Measurements from ENCODE around the gene LYPLAL1. TPM values are rescaled to one million over a fixed set of nuclear protein-coding genes. Genes with fewer than 3 reads are reported as not detected.

Gene LYPLAL1
- total and polyA plus RNA-seq, 9 of the 15 experiments (the other 6 are each of a cell fraction or from before 2014, with no cell fraction given): 14.9 to 179 (median 46.3) TPM

GRCh38 chr1:219155135-219155534, 18.5 kb upstream of the LYPLAL1 start (continued):
- no peak for TF ChIP-seq MYNN (IDR thresholded peaks at IDR 0.05)
- TF ChIP-seq MYNN (CRISPR knock-in tag; IDR thresholded peaks at IDR 0.05): no peak
- TF ChIP-seq ZNF232 (CRISPR knock-in tag; IDR thresholded peaks at IDR 0.05): no peak
- TF ChIP-seq ASH1L (IDR thresholded peaks at IDR 0.05; ENCODE audit: borderline replicate concordance, low read depth, partially characterized antibody): no peak
- TF ChIP-seq CHAMP1 (IDR thresholded peaks at IDR 0.05): no peak
- no peak for TF ChIP-seq ZNF282 (CRISPR knock-in tag; IDR thresholded peaks at IDR 0.05)
- TF ChIP-seq LCOR (CRISPR knock-in tag; IDR thresholded peaks at IDR 0.05): no peak
- TF ChIP-seq CXXC5 (CRISPR knock-in tag; IDR thresholded peaks at IDR 0.05): 0 out of 2 replicates have a peak, but pooled peaks have one; percentile 26
- TF ChIP-seq ILK (tag; IDR thresholded peaks at IDR 0.05; ENCODE audit: borderline replicate concordance, low read depth): no peak
- TF ChIP-seq COPS2 (conservative IDR thresholded peaks at IDR 0.05): no peak
- TF ChIP-seq KLF10 (CRISPR knock-in tag; IDR thresholded peaks at IDR 0.05): no peak
- TF ChIP-seq, protein P1, sequence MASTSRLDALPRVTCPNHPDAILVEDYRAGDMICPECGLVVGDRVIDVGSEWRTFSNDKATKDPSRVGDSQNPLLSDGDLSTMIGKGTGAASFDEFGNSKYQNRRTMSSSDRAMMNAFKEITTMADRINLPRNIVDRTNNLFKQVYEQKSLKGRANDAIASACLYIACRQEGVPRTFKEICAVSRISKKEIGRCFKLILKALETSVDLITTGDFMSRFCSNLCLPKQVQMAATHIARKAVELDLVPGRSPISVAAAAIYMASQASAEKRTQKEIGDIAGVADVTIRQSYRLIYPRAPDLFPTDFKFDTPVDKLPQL (IDR thresholded peaks at IDR 0.05; ENCODE audit: extremely low read depth, insufficient read length): no peak
- TF ChIP-seq EP400 (IDR thresholded peaks at IDR 0.05): no peak
- peak; percentile 26; the same call in 1 of the 2 replicates for TF ChIP-seq KLF16 (IDR thresholded peaks at IDR 0.05)
- no peak for TF ChIP-seq SPI1 (IDR thresholded peaks at IDR 0.05; ENCODE audit: borderline replicate concordance, low read depth, low read length)
- TF ChIP-seq PPARD (CRISPR knock-in tag; IDR thresholded peaks at IDR 0.05): no peak
- TF ChIP-seq KAT7 (CRISPR knock-in tag; IDR thresholded peaks at IDR 0.05; ENCODE audit: borderline replicate concordance): no peak
- TF ChIP-seq ETV6 (IDR thresholded peaks at IDR 0.05; ENCODE audit: borderline replicate concordance in 1 of 2, low read depth in 2 of 2, low read length in 1 of 2): no peak
- TF ChIP-seq ETV6 (CRISPR knock-in tag; IDR thresholded peaks at IDR 0.05; ENCODE audit: borderline replicate concordance): no peak
- TF ChIP-seq, protein P2, sequence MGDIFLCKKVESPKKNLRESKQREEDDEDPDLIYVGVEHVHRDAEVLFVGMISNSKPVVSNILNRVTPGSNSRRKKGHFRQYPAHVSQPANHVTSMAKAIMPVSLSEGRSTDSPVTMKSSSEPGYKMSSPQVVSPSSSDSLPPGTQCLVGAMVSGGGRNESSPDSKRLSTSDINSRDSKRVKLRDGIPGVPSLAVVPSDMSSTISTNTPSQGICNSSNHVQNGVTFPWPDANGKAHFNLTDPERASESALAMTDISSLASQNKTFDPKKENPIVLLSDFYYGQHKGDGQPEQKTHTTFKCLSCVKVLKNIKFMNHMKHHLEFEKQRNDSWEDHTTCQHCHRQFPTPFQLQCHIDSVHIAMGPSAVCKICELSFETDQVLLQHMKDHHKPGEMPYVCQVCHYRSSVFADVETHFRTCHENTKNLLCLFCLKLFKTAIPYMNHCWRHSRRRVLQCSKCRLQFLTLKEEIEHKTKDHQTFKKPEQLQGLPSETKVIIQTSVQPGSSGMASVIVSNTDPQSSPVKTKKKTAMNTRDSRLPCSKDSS (IDR thresholded peaks at IDR 0.05; ENCODE audit: low read depth, partially characterized antibody): no peak
- TF ChIP-seq, protein P3, sequence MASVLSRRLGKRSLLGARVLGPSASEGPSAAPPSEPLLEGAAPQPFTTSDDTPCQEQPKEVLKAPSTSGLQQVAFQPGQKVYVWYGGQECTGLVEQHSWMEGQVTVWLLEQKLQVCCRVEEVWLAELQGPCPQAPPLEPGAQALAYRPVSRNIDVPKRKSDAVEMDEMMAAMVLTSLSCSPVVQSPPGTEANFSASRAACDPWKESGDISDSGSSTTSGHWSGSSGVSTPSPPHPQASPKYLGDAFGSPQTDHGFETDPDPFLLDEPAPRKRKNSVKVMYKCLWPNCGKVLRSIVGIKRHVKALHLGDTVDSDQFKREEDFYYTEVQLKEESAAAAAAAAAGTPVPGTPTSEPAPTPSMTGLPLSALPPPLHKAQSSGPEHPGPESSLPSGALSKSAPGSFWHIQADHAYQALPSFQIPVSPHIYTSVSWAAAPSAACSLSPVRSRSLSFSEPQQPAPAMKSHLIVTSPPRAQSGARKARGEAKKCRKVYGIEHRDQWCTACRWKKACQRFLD (CRISPR knock-in tag; IDR thresholded peaks at IDR 0.05): no peak
- TF ChIP-seq, protein P4, sequence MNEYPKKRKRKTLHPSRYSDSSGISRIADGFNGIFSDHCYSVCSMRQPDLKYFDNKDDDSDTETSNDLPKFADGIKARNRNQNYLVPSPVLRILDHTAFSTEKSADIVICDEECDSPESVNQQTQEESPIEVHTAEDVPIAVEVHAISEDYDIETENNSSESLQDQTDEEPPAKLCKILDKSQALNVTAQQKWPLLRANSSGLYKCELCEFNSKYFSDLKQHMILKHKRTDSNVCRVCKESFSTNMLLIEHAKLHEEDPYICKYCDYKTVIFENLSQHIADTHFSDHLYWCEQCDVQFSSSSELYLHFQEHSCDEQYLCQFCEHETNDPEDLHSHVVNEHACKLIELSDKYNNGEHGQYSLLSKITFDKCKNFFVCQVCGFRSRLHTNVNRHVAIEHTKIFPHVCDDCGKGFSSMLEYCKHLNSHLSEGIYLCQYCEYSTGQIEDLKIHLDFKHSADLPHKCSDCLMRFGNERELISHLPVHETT (CRISPR knock-in tag; conservative IDR thresholded peaks at IDR 0.05 in 1 of 2, IDR thresholded peaks at IDR 0.05 in 1 of 2): no peak
- TF ChIP-seq ZNF436 (CRISPR knock-in tag; IDR thresholded peaks at IDR 0.05): no peak
